Stimulated activated CD4-positive, alpha-beta T cell treated with anti-CD3 and anti-CD28 coated beads, TNF-alpha, amount 100 ng/mL, for 4 hours (primary cell): ENCODE results near the gene CAB39.
"Not testable (repeated sequence)": the region's sequence is repeated elsewhere in the genome, so short reads cannot be mapped to it uniquely, and the experiment has no call there.

ENCODE experiments used
- DNase-seq, 3 experiments: peaks; one replicate each; pipeline ENCODE4 v3.0.0-alpha.2; 2020; ENCODE audit warnings: low read depth in 3 of 3

The CAB39 gene

DNA sequence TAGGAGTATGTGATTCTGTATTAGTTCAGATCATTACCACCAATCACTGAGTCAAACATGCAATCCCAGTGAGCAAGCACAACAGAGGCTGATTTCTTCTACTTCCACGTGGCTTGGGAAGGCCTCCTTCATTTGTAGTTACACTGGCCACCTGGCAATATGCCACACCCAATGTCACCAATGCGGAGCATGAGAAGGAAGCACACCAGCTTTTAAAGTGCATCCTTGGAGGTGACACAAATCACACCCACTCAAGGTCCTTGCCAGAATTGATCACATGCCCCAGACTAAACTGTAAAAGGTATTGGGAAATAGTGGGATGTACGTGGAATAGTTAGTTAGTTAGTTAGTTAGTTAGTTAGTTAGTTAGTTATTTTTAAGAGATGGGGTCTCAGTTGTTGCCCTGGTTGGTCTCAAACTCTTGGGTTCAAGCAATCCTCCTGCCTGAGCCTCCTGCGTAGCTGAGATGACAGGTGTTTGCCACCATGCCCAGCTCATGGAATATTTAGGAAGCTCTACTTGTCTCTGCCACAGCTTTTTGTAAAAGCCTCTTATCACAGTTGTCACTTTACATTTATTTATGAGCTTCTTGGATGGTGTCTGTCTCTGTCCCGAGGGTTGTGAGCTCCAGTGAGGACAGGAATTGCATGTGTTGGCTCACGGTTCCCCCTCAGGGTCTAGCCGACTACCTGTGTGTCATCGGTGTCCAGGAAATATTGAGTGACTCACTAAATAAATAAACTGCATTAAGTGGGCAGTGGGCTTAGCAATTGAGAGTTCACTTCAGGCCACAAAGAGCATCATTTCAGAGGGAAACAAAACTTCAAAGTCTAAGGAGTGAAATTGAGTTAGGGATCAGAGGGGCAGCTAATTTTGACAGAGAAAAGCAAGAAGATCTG lies 28.1 kb upstream of the CAB39 start:
- no peak for DNase-seq

GRCh38 chr2:230685178-230685577 lies 27.5 kb upstream of the CAB39 start:
- DNase-seq = no peak

GRCh38 chr2:230687498-230687897 lies 25.1 kb upstream of the CAB39 start:
- DNase-seq = no peak

DNA sequence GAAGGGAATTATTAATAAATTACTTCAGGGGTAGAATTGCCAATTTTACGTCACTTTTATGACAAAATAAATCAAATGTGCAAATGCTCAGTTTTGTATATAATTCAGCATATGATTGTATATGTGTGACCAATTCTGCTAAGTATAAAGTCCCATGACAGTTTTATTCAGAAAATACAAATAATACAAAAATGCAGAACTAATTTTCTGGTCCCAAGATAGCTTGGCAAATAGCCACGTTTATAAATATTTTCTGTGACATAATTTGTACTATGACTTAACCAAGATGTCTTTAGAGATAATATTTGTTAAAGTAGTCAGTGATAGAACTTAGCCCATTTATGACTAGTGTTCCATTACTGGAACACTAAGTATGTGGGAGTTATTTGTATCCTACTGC lies 24.2 kb upstream of the CAB39 start:
- DNase-seq = no peak

DNA sequence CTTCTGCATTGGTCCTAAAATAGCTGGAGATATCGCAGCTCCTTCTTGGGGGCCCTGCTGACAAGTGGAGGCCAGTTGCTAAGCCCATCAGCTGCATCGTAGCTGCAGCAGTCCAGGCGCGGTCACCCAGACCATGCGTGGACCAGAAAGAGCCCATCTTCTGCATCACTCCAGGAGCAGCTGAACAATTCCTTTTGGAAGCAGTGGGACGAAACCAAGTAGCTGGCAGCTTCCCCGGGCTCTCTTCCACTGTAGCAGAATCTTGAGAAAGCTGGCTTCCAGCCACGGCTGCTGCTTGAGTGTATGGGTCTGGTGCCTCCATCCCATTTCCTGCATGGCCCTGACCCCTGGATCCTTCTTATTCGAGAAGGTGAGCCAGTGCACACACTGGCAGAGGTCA lies 22.2 kb upstream of the CAB39 start:
- no peak for DNase-seq

- no peak for DNase-seq
These were observed 21.5 kb upstream of the CAB39 start for GRCh38 chr2:230691005-230691647.

- DNase-seq = no peak
These were observed 19.9 kb upstream of the CAB39 start for GRCh38 chr2:230692760-230693159.

GRCh38 chr2:230693411-230693810 lies 19.2 kb upstream of the CAB39 start:
- no peak for DNase-seq

GRCh38 chr2:230694241-230694640 lies 18.4 kb upstream of the CAB39 start:
- DNase-seq = no peak

- no peak for DNase-seq
These were observed 17.1 kb upstream of the CAB39 start for GRCh38 chr2:230695551-230695950.

DNA sequence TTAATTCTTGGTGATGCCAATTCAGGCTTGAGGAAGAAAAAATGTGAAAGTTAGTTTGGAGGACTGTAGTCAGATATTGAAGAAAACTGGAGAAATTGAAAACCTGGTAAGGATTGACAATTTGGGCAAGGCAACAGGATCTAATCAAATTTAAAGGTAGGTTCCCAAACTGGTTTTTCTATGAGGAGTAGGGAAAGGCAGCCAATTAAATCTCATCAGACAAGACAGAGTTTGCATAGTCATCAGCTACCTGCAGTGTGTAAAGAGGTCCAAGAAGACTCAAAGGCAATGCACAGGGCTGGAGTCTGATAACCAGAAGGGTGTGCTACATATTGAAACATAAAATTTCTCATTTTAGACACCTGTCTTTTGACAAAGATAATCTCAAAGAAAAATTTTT lies 16.0 kb upstream of the CAB39 start:
- no peak for DNase-seq

- no peak for DNase-seq
These were observed 15.0 kb upstream of the CAB39 start for GRCh38 chr2:230697676-230698075.

- DNase-seq = not testable (repeated sequence)
These were observed 13.9 kb upstream of the CAB39 start for GRCh38 chr2:230698753-230699152.

DNA sequence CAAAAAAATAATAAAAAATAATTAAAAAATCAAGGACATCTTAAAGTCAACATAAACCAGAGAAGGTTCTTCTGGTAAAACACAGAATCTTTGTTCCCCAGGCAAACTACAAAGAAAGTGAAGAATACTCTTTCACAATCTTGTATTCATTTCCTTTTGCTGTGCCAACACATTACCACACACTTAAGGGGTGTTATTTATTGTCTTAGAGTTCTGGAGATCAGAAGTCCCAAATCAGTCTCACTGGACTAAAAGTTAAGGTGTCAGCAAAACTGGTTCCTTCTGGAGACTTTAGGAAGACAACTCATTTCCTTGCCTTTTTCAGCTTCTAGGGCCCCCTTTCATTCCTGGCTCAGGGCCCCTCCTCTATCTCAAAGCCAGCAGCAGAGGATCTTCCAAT lies 12.2 kb upstream of the CAB39 start:
- no peak for DNase-seq

DNA sequence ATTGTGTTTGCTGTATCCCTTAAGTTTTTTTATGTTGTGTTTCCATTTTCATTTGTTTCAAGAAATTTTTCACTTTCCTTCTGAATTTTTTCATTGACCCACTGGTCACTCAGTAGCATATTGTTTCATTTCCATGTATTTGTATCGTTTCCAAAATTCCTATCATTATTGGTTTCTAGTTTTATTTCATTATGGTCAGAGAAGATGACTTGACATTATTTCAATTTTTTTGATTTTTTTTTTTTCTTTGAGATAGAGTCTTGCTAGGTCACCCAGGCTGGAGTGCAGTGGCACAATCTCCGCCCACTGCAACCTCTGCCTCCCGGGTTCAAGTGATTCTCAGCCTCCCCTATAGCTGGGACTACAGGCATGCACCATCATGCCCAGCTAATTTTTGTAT lies 11.3 kb upstream of the CAB39 start:
- DNase-seq = no peak

- DNase-seq = not testable (repeated sequence)
These were observed 10.2 kb upstream of the CAB39 start for GRCh38 chr2:230702457-230702856.

DNA sequence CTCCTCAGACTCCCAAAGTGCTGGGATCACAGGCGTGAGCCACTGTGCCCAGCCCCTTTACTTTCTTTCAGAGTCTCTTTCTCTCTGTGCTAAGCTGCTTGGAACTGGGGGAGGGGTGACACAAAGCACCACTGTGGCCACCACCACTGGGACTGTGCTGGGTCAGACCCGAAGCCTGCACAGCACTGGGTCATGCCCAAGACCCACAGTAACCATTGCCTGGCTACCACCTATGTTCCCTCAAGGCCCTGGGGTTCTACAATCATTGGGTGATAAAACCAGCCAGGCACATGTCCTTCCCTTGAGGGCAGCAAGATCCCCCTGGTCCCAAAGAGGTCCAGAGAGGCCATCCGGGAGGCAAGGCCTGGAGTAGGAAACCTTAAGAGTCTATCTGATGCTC lies 9.1 kb upstream of the CAB39 start:
- DNase-seq = no peak

DNA sequence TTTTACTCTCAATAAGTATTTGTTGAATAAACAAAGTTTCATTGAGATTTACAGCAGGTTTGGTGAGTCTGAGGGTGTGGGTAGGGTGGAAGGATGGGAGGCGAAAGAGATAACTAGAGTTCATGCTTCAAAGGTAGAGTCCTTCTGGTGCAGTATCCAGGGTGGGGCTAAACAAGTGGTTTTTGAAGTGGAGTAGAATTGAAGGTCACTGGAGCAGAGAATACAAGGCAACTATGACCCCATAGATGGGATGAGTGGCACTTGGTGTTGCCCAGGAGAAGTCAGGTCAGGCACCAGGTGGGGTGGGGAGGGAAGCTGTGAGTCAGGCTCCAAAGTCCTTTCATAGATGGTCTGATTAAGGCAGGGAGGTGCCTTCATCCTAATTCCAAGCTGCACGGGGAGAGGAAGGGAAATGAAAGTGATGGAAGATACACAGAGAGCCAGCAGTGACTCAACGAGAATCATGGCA lies 6.6 kb upstream of the CAB39 start:
- DNase-seq = no peak

DNA sequence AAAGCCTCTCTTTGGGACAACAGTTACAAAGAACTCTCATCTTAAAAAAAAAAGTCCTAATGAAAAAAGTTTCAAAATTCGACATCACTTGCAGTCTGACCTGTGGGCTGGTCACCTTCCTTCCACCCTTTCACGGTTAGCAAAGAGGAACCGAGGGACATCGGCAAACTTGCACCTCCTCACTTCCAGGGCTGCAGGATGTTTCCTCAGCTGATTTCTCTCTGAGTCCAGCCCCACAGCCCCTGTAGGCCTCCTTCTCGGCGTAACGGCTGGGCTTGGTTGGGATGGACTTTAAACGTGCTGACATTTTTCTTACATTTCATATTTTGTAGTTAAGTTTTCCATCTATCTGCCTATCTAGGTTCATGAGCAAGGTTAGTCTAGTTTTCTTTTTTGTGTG lies 5.7 kb upstream of the CAB39 start:
- no peak for DNase-seq

- DNase-seq = no peak
These were observed 4.4 kb upstream of the CAB39 start for GRCh38 chr2:230708204-230708603.

- no peak for DNase-seq
These were observed 1.4 kb upstream of the CAB39 start for GRCh38 chr2:230711224-230711623.

DNA sequence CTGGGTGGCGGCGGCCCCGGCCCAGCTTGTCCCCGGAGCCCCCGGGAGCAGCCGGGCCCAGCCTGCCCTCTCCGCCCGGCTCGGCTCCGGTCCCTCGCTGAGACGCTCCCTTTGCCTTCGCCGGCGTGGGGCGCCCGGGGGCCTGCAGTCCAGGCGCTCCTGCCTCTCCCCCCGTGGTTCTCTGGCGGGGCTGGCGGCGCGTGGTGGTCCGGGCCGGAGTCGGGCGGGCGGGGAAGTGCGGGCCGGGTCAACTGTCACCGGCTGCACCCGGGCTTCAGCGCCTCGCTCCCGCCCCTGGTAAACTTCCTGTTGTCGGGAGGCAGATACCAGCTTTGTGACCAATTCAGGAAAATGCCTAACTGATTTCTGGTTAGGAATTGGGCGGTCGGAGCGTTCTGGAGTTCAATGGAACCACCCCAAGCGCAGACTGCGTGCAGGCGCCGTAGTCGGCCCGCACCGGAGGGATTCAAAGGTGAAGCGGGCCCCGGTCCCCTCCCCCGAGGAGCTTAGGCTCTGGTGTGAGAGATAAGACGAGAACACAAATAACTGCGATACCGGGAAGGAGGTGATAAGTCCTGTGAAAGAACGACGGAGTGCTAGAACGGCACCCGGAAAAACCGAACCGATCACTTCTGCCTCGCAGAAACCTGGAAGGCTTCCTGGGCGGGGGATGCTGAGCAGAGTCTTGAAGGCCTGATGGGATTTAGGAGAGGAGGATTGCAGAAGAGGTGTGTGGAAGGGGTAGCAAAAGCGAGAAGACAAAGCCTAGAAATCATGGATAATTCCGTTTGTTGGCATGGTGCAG lies 891 bp downstream of the CAB39 start:
- peak in 1 of 3 experiments; percentile 27 for DNase-seq
